HG03103 (cell line): ENCODE measurements around the gene MBTPS2.
"Not testable (repeated sequence)": the region's sequence is repeated elsewhere in the genome, so short reads cannot be mapped to it uniquely, and the experiment has no call there.

Source experiments
- ATAC-seq: cut with Tn5 transposase; IDR thresholded peaks from one replicate; pipeline ENCODE4 v1.9.1; 2021; ENCODE audit warnings: low read depth; ENCODE audit not compliant: unreplicated experiment

The MBTPS2 gene

DNA sequence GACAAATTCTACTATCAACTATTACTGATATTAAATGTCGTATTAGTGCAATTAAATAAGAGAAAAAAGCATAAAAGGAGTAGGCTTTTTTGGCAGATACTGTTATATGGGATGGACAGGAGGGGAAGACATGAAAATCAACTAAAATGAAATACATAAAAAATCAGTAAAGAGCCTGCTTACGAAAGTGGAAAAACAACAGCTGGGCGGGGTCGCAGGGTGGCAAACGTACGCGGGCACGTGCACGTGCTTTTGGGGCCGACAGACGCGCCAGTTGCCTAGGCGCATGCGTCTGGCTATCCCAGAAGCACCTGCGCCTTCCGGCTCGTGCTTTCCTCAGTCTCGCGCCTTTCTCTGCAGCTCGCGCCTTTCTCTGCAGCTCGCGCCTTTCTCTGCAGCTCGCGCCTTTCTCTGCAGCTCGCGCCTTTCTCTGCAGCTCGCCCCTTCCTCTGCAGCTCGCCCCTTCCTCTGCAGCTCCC is 16.6 kb downstream of the MBTPS2 start, which contains the start of gene YY2:
TSS of gene YY2 (plus strand) at position 51 of the 479 bp plus-strand sequence. CDS start 498 bp downstream, outside the sequence.
- no peak for ATAC-seq

DNA sequence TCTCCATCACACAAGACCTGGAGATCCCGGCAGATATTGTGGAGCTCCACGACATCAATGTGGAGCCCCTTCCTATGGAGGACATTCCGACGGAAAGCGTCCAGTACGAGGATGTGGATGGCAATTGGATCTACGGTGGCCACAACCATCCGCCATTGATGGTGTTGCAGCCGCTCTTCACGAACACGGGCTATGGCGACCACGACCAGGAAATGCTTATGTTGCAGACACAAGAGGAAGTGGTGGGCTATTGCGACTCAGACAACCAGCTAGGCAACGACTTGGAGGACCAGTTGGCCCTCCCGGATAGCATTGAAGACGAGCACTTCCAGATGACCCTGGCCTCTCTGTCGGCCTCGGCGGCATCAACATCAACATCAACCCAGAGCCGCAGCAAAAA is 17.1 kb downstream of the MBTPS2 start:
- no peak for ATAC-seq

DNA sequence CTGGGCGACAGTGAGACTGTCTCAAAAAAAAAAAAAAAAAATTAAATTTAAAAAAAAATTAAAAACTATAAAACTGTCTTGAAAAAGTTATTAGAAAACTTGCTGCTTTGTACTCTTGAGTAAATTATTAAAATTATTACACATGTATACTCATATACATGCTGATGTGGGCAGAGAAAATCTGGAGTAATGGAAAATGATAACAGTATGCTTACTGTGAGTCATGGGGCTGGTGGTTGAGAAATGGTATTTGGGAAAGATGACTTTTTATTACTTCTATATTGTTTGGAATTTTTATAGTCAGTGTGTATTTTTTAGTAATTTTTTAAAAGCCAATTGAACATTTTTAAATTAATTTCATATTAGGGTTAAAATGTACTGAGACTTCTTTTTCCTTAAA is 23.8 kb downstream of the MBTPS2 start:
- ATAC-seq: no peak

DNA sequence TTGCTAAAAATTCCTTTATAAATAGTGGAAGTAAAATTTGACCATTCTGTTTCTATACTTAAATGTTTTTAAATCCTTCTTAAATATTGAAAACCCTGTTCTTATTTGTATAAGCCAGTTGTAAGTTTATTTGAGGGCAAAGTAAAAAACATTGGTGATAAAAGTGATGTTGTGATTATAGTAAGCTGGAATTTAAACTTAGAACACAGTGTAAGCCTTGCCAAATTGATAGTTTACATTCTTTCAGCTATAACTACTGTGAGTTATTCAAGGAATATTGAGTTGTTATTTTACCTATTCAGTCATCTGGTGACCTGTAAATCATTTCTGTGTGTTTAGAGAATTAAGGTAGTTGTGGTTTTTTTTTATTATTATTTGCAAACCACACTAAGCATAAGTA is 26.0 kb downstream of the MBTPS2 start:
- no peak for ATAC-seq

DNA sequence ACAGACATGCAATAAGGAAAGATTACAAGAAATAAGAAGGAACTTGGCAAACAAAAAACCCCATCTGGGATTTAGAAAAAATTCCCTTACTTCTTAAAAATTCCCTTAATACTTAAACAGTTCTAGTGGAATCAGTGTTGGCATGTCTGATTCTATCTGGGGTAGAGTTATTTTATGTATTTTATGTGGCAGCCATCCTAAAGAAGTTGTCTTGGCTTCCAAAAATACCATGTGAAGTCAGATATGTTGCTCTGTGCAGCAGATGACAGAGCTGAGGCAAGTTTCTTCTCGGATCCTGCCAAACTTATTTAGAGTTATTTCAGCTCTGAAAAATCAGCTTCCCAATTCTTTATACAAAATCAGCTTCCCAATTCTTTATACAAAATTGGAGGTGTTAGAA is 31.1 kb downstream of the MBTPS2 start:
- no peak for ATAC-seq

DNA sequence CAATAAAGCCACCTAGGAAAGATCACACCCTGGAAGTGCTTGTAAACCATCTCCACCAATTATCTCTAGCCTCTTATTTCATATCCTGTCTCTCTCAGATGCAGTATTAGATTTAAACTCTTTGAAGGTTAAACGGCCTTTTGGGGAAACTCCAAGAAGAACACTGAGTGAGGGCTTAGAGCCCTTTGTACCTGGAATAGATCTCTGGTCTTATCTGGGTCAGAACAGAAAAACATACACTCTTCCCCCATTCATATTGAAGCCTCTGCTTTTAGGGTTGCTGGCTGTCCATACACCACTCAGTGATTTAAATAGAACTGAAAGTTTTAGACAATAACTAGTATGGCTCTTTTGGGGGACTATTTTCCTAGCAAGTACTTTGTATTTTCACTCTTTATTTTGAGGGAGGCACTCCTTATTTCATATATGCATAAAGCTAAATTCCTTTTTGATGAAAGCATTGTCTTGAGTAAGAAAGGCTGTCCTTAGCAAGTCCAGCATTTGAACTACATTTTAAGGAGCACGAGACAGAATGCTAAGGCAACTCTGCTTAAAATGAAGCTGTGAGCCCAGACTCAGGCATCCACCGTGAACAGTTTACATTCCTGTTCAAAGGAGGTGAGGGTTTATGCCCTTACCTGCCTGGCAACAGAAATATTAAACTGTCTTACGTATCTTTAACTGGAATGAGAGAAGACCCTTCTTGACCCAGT is 33.8 kb downstream of the MBTPS2 start:
- ATAC-seq: no peak

DNA sequence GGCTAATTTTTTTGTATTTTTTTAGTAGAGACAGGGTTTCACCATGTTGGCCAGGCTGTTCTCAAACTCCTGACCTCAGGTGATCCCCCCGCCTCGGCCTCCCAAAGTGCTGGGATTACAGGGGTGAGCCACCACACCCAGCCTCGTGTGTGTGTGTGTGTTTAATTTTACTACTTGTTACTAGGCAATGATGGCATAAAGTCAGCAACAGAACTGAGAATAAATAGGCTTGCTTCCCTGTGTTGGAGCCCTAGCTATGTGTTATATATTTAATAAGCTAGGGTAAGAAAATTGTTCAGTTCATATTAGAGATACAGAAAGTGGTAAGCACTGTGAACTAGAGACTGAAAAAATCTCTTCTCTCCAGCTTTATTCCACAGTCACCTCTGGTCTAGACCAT is 34.8 kb downstream of the MBTPS2 start:
- not testable (repeated sequence) for ATAC-seq

DNA sequence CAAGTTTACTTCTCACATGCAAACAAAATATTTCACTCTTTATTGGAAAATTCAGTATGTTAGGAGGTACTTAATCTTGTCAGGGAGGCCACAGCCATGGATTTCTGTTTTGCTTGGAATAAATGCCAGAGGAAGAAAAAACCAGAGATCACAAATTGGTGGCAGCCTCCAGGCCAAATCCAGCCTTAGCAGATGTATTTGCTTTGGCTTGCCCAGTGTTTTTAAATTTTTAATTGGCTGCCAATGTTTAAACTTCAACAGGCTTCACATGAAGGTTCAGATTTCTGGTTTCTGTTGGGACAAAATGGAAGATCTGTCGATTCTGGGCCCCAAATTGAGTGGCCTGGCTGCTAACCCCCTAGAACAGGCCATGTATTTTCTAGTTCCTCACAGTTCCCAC is 35.6 kb downstream of the MBTPS2 start:
- ATAC-seq: no peak

DNA sequence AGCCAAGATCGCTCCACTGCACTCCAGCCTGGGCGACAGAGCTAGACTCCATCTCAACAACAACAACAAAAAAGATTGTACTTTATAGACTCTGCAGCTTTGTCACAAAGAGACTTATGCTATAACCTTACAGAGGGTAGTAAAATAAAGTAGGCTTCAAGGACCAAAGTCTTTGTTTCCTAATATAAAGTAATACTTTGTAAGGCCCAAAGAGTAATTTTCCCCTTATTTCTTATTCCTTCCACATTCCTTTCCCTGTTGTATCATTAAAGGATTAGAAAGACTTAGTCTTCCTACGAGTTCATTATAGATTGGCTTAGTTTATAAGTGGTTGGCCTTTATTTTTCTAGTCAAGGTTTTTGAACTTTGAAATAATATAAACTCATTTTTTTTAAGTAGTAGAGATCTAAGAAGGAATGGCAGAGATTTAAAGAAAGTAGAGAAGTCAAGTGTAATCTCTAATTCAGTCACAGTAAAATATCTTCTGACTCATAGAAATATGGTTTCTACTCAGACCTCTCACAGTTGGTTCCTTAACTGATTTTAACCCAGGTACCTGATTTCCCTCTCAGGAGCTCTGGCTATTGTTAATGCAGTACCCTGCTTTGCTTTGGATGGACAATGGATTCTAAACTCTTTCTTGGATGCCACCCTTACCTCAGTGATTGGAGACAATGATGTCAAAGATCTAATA is 42.6 kb downstream of the MBTPS2 start:
- no peak for ATAC-seq

DNA sequence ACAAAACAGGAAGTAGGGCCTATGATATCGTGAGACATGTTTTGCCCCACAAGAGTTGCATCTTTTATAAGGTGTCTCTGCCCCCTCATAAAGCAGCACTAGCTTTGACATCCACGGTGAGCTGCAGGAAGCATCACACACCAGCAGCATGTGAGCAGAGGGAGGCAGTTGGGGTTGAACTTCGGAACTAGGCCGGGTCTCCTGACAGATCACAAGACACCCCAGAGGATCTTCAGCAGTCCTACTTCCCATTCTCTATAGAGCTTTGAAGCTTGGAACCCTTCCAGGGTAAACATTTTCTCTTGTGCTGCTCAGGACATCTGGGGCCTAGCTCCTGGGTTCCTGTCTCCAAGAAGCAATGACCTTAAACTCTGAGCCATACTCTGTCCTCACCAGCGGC is 43.8 kb downstream of the MBTPS2 start:
- no peak for ATAC-seq

DNA sequence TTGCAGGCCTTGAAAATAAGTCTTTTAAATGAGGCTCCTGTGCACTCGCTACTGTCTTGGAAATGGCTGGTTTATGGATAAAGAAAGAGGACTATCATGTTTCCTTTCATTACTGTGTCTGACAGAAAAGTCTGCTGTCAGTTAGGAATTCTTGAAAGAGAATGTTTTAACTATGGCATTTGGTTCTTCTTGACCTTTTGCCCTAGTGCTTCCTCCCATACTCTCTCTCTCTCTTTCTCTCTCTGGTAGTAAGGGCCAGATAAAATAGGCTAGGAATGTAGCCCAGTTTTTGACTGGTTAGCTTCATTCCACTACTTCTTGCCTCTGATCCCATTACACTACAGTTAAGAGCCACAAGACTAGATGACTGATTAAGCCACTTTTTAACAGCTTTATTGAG is 46.2 kb downstream of the MBTPS2 start:
- ATAC-seq: no peak

DNA sequence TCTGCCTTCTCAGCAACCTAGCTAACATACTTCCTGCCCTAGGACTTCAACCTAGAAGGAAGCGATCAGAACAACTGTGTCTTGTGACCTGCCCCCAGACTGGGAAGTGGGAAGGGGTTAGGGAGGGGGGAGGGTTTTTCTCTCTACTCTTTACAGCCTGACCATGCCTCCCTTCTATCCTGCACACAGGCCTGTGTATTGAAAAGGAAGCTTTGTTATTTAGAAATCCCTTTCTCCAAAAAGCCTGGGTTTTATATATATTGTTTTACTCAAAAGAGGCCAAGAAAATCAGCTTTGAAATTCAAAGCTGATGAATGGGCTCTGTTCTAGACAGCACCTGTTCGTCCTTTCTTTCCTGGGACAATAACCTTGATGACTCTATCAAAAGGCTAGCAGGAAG is 65.9 kb downstream of the MBTPS2 start:
- no peak for ATAC-seq

DNA sequence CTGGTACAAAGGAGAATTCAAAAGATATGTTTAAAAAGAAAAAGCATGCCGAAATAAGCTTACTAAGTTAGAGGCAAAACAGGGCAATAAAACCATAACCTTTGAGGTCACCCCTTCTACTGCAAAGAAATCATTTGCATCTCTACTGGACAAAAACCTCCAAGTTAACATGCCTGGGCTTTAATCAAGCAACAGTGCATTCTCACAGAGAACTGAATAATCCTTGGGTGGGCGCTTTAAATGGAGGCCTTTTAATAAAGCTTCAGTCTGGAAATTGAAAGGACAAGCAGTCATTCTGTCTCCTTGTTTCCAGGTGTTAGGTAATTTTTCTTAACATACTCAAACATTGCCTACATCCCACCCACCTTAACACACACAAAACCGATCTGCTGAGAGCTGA is 66.5 kb downstream of the MBTPS2 start:
- no peak for ATAC-seq

DNA sequence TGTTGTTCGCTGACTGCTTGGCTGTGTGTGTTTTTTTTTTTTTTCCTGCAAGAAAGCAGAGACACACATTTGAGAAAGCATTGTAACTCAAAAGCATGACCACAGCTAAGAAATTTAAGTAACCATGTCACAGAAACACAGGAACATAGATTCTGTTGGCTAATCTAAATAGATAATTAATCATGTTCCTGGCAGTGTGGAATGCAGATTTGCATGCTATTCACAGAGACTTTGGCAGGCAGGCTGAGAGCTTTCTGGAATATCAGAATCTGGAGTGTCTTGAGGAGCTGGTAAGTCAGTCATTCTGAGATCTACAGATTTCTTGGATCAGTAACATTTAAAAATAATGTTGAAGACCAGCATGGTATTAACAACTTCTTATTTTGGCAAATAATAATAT is 67.8 kb downstream of the MBTPS2 start:
- ATAC-seq: no peak

DNA sequence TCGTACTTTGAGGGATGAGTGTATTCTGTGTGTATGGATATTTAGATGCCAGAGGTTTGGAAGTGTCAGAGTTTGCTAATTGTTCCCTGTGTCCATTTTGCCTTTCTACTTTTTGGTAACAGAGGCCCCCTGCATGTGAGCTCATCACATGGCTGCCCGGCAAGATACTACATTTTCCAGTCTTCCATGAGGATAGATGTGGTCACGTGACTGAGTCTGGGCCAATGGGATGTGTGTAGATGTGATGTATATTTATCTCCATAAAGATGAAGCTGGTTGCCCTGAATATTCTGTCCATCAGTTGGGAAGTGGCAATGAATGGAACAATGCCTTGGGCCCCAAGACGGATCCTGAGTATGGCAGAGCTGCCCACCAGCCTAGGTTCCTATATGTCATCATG is 72.1 kb downstream of the MBTPS2 start:
- ATAC-seq: no peak

DNA sequence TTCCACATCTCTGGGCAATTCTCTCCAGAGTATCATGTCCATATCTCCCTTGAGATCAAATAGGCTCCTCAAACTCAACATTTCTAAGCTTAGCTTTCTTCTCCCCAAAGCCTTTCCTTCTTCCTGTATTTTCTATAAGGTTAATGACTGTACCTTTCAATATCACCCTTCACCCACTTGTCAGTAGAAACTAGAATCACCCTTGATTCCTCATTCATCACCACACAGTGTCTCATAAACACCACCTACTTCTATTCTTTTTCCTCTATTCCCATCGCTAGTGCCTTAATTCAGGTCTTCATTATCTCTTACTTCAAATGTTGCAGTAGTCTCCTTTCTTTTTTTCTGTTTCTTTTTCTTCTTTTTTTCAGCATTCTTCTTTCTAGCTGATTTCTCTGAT is 72.8 kb downstream of the MBTPS2 start:
- ATAC-seq: no peak

DNA sequence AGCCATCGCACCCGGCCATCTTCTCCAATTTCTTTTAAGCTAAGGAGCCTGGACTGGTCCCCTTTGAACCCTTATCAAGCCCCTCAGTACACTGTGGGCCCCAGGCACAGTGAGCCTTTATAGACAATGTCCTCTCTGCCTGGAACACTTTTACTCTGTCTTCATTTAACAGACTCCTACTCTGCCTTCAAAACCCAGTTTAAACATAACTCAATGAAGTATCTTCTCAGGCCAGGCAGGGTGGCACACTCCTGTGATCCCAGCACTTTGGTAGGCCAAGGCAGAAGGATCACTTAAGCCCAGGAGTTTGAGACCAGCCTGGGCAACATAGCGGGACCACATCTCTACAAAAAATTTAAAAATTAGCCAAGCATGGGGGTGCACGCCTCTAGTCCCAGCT is 73.6 kb downstream of the MBTPS2 start:
- no peak for ATAC-seq

DNA sequence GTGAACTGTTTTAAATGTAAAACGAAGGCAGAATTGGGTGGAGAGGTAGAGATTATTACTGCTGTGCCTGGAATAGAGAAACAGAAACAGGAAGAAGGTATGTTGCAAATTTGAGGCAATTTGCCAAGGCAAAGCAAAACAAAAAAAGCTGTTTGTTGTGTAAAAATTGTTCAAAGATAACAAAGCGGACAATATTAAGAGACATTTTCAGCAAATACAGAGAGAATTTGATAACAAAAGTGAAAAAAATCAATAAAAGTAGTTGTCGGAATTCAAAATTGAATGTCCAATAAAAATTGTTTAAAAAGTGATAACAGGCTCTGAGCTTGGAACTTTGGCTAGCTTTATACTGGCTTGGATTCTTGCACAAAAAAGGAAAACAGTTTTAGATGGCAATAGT is 86.7 kb downstream of the MBTPS2 start:
- ATAC-seq: no peak

DNA sequence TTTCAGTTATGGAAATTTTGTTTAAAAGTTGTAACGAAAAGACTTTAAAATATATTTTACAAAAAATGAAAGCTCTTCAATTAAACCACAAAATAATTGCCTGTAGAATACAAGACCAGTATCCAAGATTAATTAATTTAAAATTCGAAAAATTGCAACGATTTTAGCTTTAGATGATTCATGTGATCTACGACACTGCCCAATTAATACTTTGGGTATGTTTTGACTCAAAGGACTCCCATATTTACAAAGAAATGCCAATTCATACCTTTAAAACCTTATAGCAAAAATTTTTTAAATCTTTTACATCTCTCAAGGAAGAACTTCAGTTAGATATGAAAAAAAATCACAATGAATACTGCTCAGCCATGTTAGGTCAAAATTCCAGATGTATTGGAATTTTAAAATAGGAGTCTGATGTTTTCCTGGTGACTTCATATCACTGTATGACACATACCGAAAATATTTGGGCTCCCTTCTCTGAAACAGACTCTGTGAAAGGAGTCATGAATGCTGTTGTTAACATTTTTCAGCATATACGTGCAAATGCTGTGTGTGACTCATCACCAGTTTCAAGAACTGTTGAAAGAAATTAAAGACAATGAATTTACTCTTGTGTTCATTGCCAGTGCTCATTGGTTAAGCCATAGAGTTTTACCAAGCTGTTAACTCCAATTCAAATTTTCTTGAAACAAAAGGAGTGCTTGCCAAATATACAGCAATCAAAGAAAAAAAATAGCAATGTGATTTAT is 87.3 kb downstream of the MBTPS2 start:
- ATAC-seq: peak; percentile 74

DNA sequence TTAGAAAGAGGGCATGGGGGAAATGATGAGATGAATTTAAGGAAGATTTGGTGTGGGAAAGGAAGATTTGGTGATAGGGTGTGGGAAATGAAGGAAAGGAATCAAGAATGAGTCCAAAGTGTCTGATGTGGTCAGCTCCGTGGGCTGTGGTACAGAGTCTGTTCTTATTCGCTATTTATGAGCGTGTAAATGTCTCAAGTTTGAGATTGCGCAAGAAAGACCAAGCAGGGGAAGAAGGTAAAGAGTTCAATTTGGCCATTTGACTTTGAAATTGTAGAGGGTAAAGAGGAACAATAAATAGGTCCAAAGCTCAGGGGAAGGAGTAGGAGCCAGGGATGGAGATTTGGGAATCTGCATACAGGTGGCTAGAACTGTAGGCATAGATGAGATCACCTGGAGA is 89.8 kb downstream of the MBTPS2 start:
- ATAC-seq: no peak

DNA sequence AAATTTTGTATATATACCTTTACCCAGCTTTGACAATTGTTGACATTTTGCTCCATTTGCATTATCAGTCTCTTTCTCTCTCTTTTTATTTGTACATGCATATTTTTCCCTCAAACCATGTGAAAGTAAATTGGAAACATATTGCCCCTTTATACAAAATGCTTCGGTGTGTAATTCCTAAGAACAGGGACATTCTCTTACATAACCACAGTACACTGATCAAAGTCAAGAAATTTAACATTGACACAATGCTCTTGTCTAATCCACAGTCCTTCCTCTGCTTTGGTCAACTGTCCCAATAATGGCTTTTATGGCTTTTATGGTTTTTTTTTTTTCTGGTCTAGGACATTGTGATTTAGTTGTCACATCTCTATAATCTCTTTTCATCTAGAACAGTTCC is 91.6 kb downstream of the MBTPS2 start:
- no peak for ATAC-seq
